SIG-M5 (cell line): ENCODE measurements around the gene NCAPD2.
"Not testable (repeated sequence)": the region's sequence is repeated elsewhere in the genome, so short reads cannot be mapped to it uniquely, and the experiment has no call there.

Experiments
- DNase-seq: peaks from one replicate; lab custom pipeline; 2025; lab: John Stamatoyannopoulos, UW

NCAPD2 gene

GRCh38 chr12:6492838-6493496 lies 935 bp upstream of the NCAPD2 start, which contains the start of gene MRPL51:
TSS of gene MRPL51 (minus strand) at chr12:6493262. CDS start at chr12:6493136, 126 bp downstream.
- peak; percentile 67 for DNase-seq

- DNase-seq, result no peak
Measured at GRCh38 chr12:6494258-6494743, 399 bp downstream of the NCAPD2 start.

DNA sequence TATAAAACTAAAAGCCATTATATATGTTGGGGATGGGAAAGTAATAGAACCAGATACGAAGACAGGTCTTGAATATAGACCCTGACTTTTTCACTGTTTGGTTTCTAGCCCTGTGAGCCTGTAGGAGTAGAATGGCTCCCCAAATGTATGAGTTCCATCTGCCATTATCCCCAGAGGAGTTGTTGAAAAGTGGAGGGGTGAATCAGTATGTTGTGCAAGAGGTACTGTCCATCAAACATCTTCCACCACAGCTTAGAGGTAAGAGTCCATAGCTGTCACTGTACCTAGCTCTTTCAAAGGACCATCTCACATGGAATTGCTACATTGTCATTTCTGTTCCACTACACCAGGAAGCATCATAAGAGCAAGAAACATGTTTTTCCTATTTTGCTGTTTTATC lies 1.1 kb downstream of the NCAPD2 start:
- no peak for DNase-seq

DNA sequence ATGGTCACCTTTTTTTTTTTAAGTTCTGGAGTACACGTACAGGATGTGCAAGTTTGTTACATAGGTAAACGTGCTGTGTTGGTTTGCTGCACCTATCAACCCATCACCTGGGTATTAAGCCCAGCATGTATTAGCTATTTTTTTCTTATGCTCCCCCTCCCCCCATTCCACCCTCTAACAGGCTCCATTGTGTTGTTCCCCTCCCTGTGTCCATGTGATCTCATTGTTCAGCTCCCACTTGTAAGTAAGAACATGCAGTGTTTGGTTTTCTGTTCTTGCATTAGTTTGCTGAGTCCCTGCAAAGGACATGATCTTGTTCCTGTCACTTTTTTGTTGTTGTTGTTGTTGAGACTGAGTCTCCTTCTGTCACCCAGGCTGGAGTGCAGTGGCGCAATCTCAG lies 3.4 kb downstream of the NCAPD2 start:
- DNase-seq, result not testable (repeated sequence)

- no peak for DNase-seq
Measured at GRCh38 chr12:6500466-6500865, 6.6 kb downstream of the NCAPD2 start.

- DNase-seq, result no peak
Measured at GRCh38 chr12:6507102-6507998, 13.4 kb downstream of the NCAPD2 start.

- no peak for DNase-seq
Measured at GRCh38 chr12:6508087-6508486, 14.2 kb downstream of the NCAPD2 start.

- no peak for DNase-seq
Measured at GRCh38 chr12:6520186-6520585, 26.3 kb downstream of the NCAPD2 start.

DNA sequence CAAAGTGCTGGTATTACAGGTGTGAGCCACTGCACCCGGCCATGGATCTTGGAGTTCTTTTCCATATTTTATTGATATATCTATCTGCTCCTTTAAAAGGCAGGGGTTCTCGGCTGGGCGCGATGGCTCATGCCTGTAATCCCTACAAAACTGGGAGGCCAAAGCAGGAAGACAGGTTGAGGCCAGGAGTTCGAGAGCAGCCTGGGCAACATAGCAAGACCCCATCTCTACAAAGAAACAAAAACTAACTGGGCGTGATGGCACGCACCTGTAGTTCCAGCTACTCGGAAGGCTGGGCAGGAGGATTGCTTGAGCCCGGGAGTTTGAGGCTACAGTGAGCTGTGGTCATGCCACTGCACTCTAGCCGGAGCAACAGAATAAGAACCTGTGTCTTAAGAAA lies 28.3 kb downstream of the NCAPD2 start:
- DNase-seq, result no peak

DNA sequence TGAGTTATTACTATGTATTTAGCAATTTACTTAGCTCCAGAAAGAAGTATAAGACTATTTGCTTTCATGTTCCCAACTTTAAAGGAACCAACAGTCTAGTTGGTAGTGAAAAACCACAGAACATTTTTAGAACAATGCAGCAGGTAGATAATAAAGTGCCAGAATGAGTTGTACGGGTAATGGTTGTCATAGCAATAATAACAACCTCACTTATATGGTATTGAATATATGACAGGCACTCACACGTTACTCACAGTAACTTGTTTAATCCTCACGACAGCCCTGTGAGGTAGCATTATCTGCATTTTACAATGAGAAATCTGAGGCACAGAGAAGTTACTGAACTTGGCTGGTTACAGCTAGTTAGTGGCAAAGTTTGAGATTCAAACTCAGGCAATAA lies 29.8 kb downstream of the NCAPD2 start:
- no peak for DNase-seq

- DNase-seq, result no peak
Measured at GRCh38 chr12:6524648-6525047, 30.7 kb downstream of the NCAPD2 start.

GRCh38 chr12:6526201-6526600 lies 32.3 kb downstream of the NCAPD2 start:
- no peak for DNase-seq

GRCh38 chr12:6526766-6527525 lies 33.0 kb downstream of the NCAPD2 start:
- no peak for DNase-seq

DNA sequence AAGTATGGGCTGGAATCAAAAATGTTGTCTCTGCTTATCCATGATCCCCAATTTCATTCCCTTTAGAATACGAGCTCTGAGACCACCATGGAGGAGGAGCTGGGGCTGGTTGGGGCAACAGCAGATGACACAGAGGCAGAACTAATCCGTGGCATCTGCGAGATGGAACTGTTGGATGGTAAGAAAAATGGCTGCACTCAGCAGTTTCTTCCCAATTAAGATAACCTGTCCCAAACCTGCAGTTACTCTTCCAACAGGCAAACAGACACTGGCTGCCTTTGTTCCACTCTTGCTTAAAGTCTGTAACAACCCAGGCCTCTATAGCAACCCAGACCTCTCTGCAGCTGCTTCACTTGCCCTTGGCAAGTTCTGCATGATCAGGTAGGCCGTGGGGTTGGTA lies 33.8 kb downstream of the NCAPD2 start:
- DNase-seq, result no peak

DNA sequence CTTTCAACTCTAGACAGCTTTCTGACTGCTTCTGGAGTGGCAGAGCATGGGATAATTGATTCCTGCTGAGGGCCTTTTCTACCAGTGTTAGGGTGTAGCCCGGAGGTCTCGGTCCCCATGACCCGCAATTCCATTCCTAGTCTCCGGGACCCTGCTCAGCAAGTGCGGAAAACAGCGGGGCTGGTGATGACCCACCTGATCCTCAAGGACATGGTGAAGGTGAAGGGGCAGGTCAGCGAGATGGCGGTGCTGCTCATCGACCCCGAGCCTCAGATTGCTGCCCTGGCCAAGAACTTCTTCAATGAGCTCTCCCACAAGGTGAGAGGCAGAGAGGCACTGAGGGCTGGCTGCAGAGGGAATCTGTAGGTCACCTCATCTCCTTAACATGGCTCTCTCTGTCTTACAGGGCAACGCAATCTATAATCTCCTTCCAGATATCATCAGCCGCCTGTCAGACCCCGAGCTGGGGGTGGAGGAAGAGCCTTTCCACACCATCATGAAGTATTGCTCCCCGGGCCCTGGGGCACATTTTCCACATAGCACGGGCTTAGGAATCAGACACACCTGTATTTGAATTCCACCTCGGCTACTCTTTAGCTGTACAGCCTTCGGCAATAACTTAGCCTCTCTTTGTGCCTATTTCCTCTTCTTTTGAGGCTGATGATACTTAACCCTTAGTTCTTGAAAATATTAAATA lies 34.8 kb downstream of the NCAPD2 start:
- DNase-seq, result no peak

DNA sequence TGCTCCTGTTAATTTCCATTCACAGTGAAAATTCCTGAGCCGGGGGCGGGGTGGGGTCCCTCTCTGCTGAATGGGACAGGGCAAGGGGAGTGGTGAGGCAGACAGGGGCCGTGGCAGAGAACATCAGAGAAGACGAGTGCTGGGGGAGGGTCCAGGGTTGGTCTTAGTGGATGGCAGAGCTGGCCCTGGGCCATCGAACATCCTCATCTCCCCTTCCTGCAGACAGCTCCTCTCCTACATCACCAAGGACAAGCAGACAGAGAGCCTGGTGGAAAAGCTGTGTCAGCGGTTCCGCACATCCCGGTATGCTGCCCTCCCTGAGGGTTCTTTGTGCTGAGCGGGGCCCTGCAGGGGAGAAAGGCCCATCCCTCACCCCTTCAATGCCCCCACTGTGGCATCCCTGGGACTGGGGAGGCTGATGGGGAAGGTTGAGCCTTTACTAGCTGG lies 35.4 kb downstream of the NCAPD2 start:
- no peak for DNase-seq

GRCh38 chr12:6530576-6531260 lies 36.8 kb downstream of the NCAPD2 start:
- DNase-seq, result no peak

DNA sequence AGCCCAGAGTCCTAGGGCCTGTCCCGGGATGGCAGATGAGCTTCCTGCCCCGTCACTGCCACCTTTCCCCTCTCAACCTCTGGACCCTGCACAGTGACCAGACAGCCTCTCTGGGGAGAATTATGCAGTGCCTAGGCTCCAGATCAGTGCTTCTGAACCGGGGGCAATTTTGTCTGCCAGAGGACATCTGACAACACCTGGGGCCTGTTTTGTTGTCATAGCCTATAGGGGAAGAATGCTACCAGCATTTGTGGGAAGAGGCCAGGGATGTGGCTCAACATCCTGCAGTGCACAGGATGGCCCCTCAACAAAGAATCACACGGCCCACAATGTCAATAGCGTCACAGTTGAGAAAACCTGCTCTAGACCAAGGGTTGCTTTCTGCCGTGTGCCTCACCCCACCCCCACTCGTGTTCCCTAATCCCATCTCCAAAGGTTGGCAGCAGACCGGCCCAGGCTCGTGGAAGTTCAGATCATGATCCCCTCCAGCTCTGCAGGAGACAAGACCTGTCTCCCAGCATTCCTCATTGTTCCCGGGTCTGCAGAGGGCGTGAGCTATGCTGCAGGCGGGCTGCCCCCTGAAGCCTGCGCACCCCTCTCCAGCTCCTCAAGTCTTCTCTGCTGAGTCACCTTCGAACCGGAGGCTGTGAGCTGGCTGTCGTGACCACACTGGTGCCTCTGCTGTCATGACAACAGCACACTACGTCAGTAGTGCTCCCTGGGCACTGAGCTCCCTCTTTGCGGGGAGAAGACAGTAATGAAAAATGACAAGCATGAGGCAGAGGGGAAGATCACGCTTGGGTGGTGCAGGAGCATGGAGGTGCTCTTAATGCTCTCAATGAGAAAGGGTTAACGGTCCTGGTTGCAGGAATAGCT lies 38.4 kb downstream of the NCAPD2 start:
- DNase-seq, result peak; percentile 89

DNA sequence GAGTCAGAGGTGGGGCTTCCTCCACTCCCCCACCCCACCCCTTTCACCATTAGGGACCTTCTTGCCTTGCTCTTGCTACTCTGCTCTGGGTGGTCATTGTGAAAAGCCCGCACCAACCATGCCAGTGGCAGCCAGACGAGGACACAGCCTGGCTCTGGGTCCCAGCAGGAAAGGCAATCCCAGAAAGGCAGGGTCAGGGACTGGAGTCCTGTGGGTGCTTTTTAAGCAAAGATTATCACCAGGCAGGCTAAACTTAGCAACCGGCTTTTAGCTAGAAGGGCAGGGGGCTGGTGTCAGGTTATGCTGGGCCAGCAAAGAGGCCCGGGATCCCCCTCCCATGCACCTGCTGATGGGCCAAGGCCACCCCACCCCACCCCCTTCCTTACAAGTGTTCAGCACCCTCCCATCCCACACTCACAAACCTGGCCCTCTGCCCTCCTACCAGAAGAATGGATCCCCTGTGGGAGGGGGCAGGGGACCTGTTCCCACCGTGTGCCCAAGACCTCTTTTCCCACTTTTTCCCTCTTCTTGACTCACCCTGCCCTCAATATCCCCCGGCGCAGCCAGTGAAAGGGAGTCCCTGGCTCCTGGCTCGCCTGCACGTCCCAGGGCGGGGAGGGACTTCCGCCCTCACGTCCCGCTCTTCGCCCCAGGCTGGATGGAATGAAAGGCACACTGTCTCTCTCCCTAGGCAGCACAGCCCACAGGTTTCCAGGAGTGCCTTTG lies 39.2 kb downstream of the NCAPD2 start:
- DNase-seq, result no peak

- DNase-seq, result no peak
Measured at GRCh38 chr12:6533653-6533922, 39.7 kb downstream of the NCAPD2 start.
